Measurements from ENCODE around the gene CAPZB. TPM values are rescaled to one million over a fixed set of nuclear protein-coding genes. Genes with fewer than 3 reads are reported as not detected.

Gene CAPZB
- total and polyA plus RNA-seq, 2 of the 4 experiments (the other 2 are of a cell fraction): 216 to 304 TPM

GRCh38 chr1:19338323-19338762 lies 147.0 kb downstream of the CAPZB start:
- H3K4me2 ChIP-seq (ENCODE audit: low read depth, low read length): no peak overlapping the region
- no peaks in the 10 kb centered on the region for H3K9me3 ChIP-seq (ENCODE audit: control insufficient read depth, insufficient read depth, low read length)
- no peak overlapping the region for H3K27ac ChIP-seq (ENCODE audit: insufficient read depth, low read length)
- dilution Hi-C loops (cut with HindIII; ENCODE audit: low sequenced_read_pairs, unreplicated experiment): no loop called here
- POLR2A ChIA-PET (ENCODE audit: unreplicated experiment): no interaction called here
- H4K91ac ChIP-seq (ENCODE audit: insufficient read depth, low read depth, low read length): no peak overlapping the region
- no peaks in the 10 kb centered on the region for H3K4me1 ChIP-seq (ENCODE audit: control insufficient read depth, insufficient read depth, low read length)
- no peak for ATAC-seq (ENCODE audit: low read depth)
- no peak overlapping the region for H3K14ac ChIP-seq (replicated peaks; ENCODE audit: low read depth, low read length)
- in situ Hi-C loops (cut with MboI; ENCODE audit: low sequenced_read_pairs): no loop called here
- H4K5ac ChIP-seq (ENCODE audit: low read depth, low read length): no peak overlapping the region
- intact Hi-C loops (cut with micrococcal nuclease): no loop called here
- H3K9ac ChIP-seq (ENCODE audit: low read depth, low read length): no peak overlapping the region
- no peak overlapping the region for H3K18ac ChIP-seq (ENCODE audit: low read depth, low read length)
- BruUV-seq (replicated peaks): no TSS peak
- H4K8ac ChIP-seq (ENCODE audit: low read depth in 2 of 2, low read length in 2 of 2): no peak overlapping the region
- peaks cover 21% of the 10 kb centered on the region; the same call in 1 of the 2 replicates for H4K20me1 ChIP-seq (ENCODE audit: insufficient read depth, low read length)
- TF ChIP-seq USF2 (IDR thresholded peaks at IDR 0.05; ENCODE audit: low read depth, low read length) (no peak), CEBPB (IDR thresholded peaks at IDR 0.05; ENCODE audit: low read depth, low read length) (no peak), RFX5 (IDR thresholded peaks at IDR 0.05; ENCODE audit: low read depth, low read length) (no peak), SMC3 (IDR thresholded peaks at IDR 0.05; ENCODE audit: low read depth, low read length) (no peak), MAFK (IDR thresholded peaks at IDR 0.05; ENCODE audit: low read depth, low read length) (no peak), POLR2A (IDR thresholded peaks at IDR 0.05; ENCODE audit: low read depth, low read length) (no peak), NFE2L2 (IDR thresholded peaks at IDR 0.05; ENCODE audit: low read depth, low read length) (no peak), ELK1 (IDR thresholded peaks at IDR 0.05; ENCODE audit: borderline replicate concordance, low read depth, low read length) (no peak), FOS (IDR thresholded peaks at IDR 0.05; ENCODE audit: low read depth, low read length) (no peak), CHD1 (IDR thresholded peaks at IDR 0.05; ENCODE audit: low read depth, low read length) (no peak), CTCF (conservative IDR thresholded peaks at IDR 0.05; ENCODE audit: low read depth, low read length) (no peak), RCOR1 (IDR thresholded peaks at IDR 0.05; ENCODE audit: insufficient replicate concordance, low read length) (no peak), MAZ (IDR thresholded peaks at IDR 0.05; ENCODE audit: borderline replicate concordance, low read depth, low read length) (no peak), MXI1 (IDR thresholded peaks at IDR 0.05; ENCODE audit: borderline replicate concordance, low read depth, low read length) (no peak), RAD21 (IDR thresholded peaks at IDR 0.05; ENCODE audit: low read length) (no peak)
- DNase-seq: no peak
- peaks cover 14% of the 10 kb centered on the region for H3K9me1 ChIP-seq (ENCODE audit: insufficient read depth, low read length)
- H2AK9ac ChIP-seq (replicated peaks; ENCODE audit: low read depth, low read length, poor library complexity): no peak overlapping the region
- no peak overlapping the region for H3K23ac ChIP-seq (ENCODE audit: low read depth, low read length)
- H2BK15ac ChIP-seq (ENCODE audit: low read depth, low read length): no peak overlapping the region
- peaks cover 7 to 20% of the 10 kb centered on the region in 2 experiments for H3K79me1 ChIP-seq (ENCODE audit: low read depth in 1 of 2, low read length in 2 of 2)
- H3K27me3 ChIP-seq (ENCODE audit: control insufficient read depth, insufficient read depth, low read length): no peaks in the 10 kb centered on the region
- CTCF ChIA-PET: interaction anchor here (0.6 kb wide), 1 partner anchor 10 kb away, joined by 6 read pairs; no protein-coding TSS in a partner anchor
- no peak overlapping the region for H3K4ac ChIP-seq (ENCODE audit: low read depth, low read length)
- H3K4me3 ChIP-seq (ENCODE audit: insufficient read depth, low read depth, low read length): no peak overlapping the region
- H2AFZ ChIP-seq (replicated peaks; ENCODE audit: low read length, poor library complexity): peak overlapping the region; percentile 24
- no peak overlapping the region for H2BK120ac ChIP-seq (ENCODE audit: low read depth, low read length)
- peaks cover 48% of the 10 kb centered on the region for H3K36me3 ChIP-seq (ENCODE audit: control insufficient read depth, insufficient read depth, low read length)
- no peak overlapping the region for H3K56ac ChIP-seq (ENCODE audit: extremely low read depth, insufficient read depth, low read length)
- WGBS, 2 experiments (ENCODE audit: extremely low coverage in 2 of 2, insufficient read length in 1 of 2): 76% methylated on average over 9 of the region's 27 CpGs; no CpG with 5 or more reads in 1 of the 2 experiments
- no peak overlapping the region for H2AK5ac ChIP-seq (ENCODE audit: low read depth, low read length)
- H2BK5ac ChIP-seq (ENCODE audit: low read depth, low read length, poor library complexity, severe bottlenecking): no peak overlapping the region
- H2BK20ac ChIP-seq (ENCODE audit: low read depth, low read length): no peak overlapping the region
